Measurements from ENCODE around the gene AGPS. TPM values are rescaled to one million over a fixed set of nuclear protein-coding genes. Genes with fewer than 3 reads are reported as not detected.

AGPS gene
- total and polyA plus RNA-seq, 10 of the 15 experiments (the other 5 are each of a cell fraction or from before 2014, with no cell fraction given): 7.9 to 54.2 (median 38.7) TPM

DNA sequence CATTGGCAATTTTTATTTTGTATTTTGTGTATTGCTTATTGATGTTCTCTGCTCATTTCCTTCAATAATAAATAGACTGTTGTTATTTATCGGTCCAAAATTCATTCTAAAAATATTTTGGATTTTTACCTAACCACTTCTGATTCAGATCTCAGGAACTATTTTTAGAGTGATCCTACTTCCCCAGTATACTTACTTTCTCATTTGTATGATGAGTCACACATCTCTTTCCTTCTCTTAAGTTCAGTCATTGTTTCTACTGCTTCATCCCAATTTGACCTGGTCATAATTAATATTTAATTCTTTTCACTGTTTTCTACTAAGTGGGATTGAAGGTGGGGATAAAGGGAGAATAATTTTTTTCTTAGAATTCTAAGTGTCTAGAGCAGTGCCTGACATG is 75.1 kb downstream of the AGPS start:
- ChIA-PET POLR2A (no interaction called here), CTCF (no interaction called here), RAD21 (ENCODE audit: unreplicated experiment) (no interaction called here), SMC1A (ENCODE audit: uncharacterized antibody, unreplicated experiment) (no interaction called here)
- no TSS peak for BruUV-seq (replicated peaks)
- 0% methylated on average over 1 of the region's 1 CpG for WGBS (ENCODE audit: insufficient coverage, insufficient replicate concordance, low lambda C conversion rate, missing lambda C conversion rate)
- H3K4me1 ChIP-seq (ENCODE audit: control insufficient read depth, insufficient read depth, low read length): no peaks in the 10 kb centered on the region
- H3K9ac ChIP-seq (ENCODE audit: control insufficient read depth, insufficient read depth, low read length): no peak overlapping the region
- H4K20me1 ChIP-seq (ENCODE audit: control insufficient read depth, insufficient read depth): no peaks in the 10 kb centered on the region
- no peaks in the 10 kb centered on the region for H3K27me3 ChIP-seq (replicated peaks in 1 of 2; ENCODE audit: control insufficient read depth in 2 of 2, insufficient read depth in 2 of 2, low read length in 1 of 2)
- intact Hi-C loops (cut with micrococcal nuclease; ENCODE audit: unreplicated experiment): no loop called here
- H3K9me3 ChIP-seq (replicated peaks; ENCODE audit: control insufficient read depth, insufficient read depth, low read length): no peaks in the 10 kb centered on the region; the same call in 2 of the 3 replicates
- in situ Hi-C loops (cut with MboI): no loop called here
- FAIRE-seq: no peak
- no peak overlapping the region for H3K4me3 ChIP-seq
- no peaks in the 10 kb centered on the region for H3K79me2 ChIP-seq (ENCODE audit: control insufficient read depth, insufficient read depth, low read length)
- no peak for ATAC-seq
- TF ChIP-seq NFYB (IDR thresholded peaks at IDR 0.05; ENCODE audit: insufficient read depth, low read depth, low read length) (no peak), CHD2 (IDR thresholded peaks at IDR 0.05; ENCODE audit: borderline replicate concordance, low read depth, low read length) (no peak), NR2C2 (IDR thresholded peaks at IDR 0.05; ENCODE audit: borderline replicate concordance, control insufficient read depth, insufficient read length, low read depth) (no peak), CBFB (IDR thresholded peaks at IDR 0.05; ENCODE audit: low read depth) (no peak), BACH1 (IDR thresholded peaks at IDR 0.05; ENCODE audit: borderline replicate concordance) (no peak), LARP7 (IDR thresholded peaks at IDR 0.05) (no peak)
- TF ChIP-seq, protein P1, sequence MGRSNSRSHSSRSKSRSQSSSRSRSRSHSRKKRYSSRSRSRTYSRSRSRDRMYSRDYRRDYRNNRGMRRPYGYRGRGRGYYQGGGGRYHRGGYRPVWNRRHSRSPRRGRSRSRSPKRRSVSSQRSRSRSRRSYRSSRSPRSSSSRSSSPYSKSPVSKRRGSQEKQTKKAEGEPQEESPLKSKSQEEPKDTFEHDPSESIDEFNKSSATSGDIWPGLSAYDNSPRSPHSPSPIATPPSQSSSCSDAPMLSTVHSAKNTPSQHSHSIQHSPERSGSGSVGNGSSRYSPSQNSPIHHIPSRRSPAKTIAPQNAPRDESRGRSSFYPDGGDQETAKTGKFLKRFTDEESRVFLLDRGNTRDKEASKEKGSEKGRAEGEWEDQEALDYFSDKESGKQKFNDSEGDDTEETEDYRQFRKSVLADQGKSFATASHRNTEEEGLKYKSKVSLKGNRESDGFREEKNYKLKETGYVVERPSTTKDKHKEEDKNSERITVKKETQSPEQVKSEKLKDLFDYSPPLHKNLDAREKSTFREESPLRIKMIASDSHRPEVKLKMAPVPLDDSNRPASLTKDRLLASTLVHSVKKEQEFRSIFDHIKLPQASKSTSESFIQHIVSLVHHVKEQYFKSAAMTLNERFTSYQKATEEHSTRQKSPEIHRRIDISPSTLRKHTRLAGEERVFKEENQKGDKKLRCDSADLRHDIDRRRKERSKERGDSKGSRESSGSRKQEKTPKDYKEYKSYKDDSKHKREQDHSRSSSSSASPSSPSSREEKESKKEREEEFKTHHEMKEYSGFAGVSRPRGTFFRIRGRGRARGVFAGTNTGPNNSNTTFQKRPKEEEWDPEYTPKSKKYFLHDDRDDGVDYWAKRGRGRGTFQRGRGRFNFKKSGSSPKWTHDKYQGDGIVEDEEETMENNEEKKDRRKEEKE (IDR thresholded peaks at IDR 0.05): no peak
- TF ChIP-seq, protein P2, sequence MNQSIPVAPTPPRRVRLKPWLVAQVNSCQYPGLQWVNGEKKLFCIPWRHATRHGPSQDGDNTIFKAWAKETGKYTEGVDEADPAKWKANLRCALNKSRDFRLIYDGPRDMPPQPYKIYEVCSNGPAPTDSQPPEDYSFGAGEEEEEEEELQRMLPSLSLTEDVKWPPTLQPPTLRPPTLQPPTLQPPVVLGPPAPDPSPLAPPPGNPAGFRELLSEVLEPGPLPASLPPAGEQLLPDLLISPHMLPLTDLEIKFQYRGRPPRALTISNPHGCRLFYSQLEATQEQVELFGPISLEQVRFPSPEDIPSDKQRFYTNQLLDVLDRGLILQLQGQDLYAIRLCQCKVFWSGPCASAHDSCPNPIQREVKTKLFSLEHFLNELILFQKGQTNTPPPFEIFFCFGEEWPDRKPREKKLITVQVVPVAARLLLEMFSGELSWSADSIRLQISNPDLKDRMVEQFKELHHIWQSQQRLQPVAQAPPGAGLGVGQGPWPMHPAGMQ (IDR thresholded peaks at IDR 0.05; ENCODE audit: borderline replicate concordance): no peak
- TF ChIP-seq, protein P3, sequence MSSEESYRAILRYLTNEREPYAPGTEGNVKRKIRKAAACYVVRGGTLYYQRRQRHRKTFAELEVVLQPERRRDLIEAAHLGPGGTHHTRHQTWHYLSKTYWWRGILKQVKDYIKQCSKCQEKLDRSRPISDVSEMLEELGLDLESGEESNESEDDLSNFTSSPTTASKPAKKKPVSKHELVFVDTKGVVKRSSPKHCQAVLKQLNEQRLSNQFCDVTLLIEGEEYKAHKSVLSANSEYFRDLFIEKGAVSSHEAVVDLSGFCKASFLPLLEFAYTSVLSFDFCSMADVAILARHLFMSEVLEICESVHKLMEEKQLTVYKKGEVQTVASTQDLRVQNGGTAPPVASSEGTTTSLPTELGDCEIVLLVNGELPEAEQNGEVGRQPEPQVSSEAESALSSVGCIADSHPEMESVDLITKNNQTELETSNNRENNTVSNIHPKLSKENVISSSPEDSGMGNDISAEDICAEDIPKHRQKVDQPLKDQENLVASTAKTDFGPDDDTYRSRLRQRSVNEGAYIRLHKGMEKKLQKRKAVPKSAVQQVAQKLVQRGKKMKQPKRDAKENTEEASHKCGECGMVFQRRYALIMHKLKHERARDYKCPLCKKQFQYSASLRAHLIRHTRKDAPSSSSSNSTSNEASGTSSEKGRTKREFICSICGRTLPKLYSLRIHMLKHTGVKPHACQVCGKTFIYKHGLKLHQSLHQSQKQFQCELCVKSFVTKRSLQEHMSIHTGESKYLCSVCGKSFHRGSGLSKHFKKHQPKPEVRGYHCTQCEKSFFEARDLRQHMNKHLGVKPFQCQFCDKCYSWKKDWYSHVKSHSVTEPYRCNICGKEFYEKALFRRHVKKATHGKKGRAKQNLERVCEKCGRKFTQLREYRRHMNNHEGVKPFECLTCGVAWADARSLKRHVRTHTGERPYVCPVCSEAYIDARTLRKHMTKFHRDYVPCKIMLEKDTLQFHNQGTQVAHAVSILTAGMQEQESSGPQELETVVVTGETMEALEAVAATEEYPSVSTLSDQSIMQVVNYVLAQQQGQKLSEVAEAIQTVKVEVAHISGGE (CRISPR knock-in tag; IDR thresholded peaks at IDR 0.05): no peak
- TF ChIP-seq, protein P4, sequence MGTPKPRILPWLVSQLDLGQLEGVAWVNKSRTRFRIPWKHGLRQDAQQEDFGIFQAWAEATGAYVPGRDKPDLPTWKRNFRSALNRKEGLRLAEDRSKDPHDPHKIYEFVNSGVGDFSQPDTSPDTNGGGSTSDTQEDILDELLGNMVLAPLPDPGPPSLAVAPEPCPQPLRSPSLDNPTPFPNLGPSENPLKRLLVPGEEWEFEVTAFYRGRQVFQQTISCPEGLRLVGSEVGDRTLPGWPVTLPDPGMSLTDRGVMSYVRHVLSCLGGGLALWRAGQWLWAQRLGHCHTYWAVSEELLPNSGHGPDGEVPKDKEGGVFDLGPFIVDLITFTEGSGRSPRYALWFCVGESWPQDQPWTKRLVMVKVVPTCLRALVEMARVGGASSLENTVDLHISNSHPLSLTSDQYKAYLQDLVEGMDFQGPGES (IDR thresholded peaks at IDR 0.05): no peak
- H2AFZ ChIP-seq (ENCODE audit: control insufficient read depth, low read depth, low read length): no peak overlapping the region
- peaks cover 0 to 10% of the 10 kb centered on the region in 2 experiments; a peak in 2 of 4 replicates for H3K36me3 ChIP-seq (ENCODE audit: control insufficient read depth in 2 of 2, insufficient read depth in 2 of 2, low read length in 1 of 2)
- H3K4me2 ChIP-seq (ENCODE audit: control insufficient read depth, insufficient read depth): no peak overlapping the region
- H3K27ac ChIP-seq (ENCODE audit: control insufficient read depth, insufficient read depth): no peak overlapping the region
- DNase-seq (ENCODE audit: low read depth, low spot score): no peak
